ENCODE data around the gene SND1. TPM values are rescaled to one million over a fixed set of nuclear protein-coding genes. Genes with fewer than 3 reads are reported as not detected.
"Not testable (repeated sequence)": the region's sequence is repeated elsewhere in the genome, so short reads cannot be mapped to it uniquely, and the experiment has no call there.

Gene SND1
- total RNA-seq, 1 donor from 2014 or later: 232 TPM

DNA sequence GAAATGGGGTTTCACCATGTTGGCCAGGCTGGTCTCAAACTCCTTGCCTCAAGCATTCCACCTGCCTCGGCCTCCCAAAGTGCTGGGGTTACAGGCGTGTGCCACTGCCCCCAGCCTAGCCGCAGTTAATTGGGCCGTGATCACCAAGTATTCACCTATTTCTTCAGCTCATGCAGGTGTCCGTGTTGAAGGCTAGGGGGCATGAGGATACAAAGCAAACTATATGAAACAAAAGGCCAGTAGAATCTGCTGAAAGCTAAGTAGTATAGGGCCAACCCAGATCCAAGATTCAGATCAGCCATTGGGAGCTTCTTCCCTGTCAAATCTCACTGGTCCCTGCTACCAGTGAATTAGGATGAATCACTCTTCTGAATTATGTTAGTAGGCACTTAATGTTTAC, 305.9 kb downstream of the SND1 start:
- Histone ChIP-seq H3K36me3 (ENCODE audit: control insufficient read depth, insufficient read depth, low read length) (no peaks in the 10 kb centered on the region), H3K27me3 (ENCODE audit: control insufficient read depth, insufficient read depth, low read length) (no peaks in the 10 kb centered on the region), H3K4me3 (ENCODE audit: low read depth, low read length) (no peak overlapping the region)
- TF ChIP-seq CTCF (IDR thresholded peaks at IDR 0.05; ENCODE audit: insufficient read depth, low read length, severe bottlenecking): no peak
- no peak for DNase-seq (ENCODE audit: low read depth)
- FAIRE-seq: no peak

DNA sequence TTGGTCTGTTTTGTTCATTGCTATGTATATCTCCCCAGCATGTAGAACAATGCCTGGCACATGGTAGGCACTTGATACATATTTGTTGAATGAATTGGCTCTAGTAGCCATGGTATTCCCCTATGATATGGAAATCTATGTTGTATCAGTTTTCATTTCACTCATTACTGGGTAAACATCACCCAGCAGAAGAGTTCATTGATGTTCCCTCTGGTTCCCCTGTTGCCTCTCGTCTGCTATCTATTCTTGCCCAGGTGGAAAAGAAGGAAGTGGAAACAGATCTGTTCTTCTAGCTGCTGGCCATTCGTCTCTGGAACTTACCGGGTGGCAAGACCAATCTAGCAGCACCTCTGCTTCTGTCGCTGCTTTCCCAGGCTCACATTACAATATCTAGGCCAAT, 307.8 kb downstream of the SND1 start:
- no peak for TF ChIP-seq CTCF (IDR thresholded peaks at IDR 0.05; ENCODE audit: insufficient read depth, low read length, severe bottlenecking)
- Histone ChIP-seq H3K36me3 (ENCODE audit: control insufficient read depth, insufficient read depth, low read length) (no peaks in the 10 kb centered on the region), H3K4me3 (ENCODE audit: low read depth, low read length) (no peak overlapping the region), H3K27me3 (ENCODE audit: control insufficient read depth, insufficient read depth, low read length) (no peaks in the 10 kb centered on the region)
- DNase-seq (ENCODE audit: low read depth) (no peak), FAIRE-seq (no peak)

GRCh38 chr7:127961786-127962453, 309.9 kb downstream of the SND1 start:
- DNase-seq (ENCODE audit: low read depth): no peak
- no peak for FAIRE-seq

DNA sequence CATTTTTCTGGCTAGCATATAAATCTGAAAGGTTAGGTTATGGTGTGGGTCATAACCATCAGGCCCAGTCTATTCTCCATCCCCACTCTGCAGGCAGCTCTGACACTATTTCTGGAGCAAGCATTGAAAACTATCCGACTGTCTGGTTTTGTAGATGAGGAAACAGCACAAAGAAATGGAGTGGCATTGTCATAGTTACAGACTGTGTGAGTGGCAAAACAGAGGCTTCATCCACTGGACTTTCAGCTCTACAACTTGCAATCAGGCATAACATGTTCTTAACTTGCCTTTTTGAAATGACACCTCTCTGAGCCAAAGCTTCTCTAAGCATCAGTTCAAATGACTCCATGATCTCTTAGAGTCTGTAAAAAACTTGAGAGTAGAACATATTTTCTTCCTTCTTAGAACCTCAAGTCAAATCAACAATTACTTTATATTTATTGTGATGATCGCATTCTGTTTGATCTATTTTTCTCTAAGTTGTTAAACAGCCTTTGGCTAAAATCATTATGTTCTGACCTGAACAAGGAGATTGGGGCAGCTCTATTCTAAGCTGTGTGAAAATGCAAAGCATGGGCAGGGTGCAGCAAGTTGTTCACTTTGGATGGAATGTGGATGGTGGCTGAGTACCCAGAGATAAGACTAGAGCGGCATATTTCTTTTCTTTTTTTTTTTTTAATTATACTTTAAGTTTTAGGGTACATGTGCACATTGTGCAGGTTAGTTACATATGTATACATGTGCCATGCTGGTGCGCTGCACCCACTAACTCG, 310.8 kb downstream of the SND1 start:
- peaks cover 1% of the 10 kb centered on the region for H3K36me3 ChIP-seq (ENCODE audit: control insufficient read depth, insufficient read depth, low read length)
- H3K27me3 ChIP-seq (ENCODE audit: control insufficient read depth, insufficient read depth, low read length): no peaks in the 10 kb centered on the region
- no peak for DNase-seq (ENCODE audit: low read depth)
- H3K4me3 ChIP-seq (ENCODE audit: low read depth, low read length): no peak overlapping the region
- no peak for TF ChIP-seq CTCF (IDR thresholded peaks at IDR 0.05; ENCODE audit: insufficient read depth, low read length, severe bottlenecking)
- no peak for FAIRE-seq

More at GRCh38 chr7:127961786-127962453, 309.9 kb downstream of the SND1 start:
- Histone ChIP-seq H3K4me3 (ENCODE audit: low read depth, low read length) (no peak overlapping the region), H3K27me3 (ENCODE audit: control insufficient read depth, insufficient read depth, low read length) (no peaks in the 10 kb centered on the region), H3K36me3 (ENCODE audit: control insufficient read depth, insufficient read depth, low read length) (no peaks in the 10 kb centered on the region)
- no peak for TF ChIP-seq CTCF (IDR thresholded peaks at IDR 0.05; ENCODE audit: insufficient read depth, low read length, severe bottlenecking)

DNA sequence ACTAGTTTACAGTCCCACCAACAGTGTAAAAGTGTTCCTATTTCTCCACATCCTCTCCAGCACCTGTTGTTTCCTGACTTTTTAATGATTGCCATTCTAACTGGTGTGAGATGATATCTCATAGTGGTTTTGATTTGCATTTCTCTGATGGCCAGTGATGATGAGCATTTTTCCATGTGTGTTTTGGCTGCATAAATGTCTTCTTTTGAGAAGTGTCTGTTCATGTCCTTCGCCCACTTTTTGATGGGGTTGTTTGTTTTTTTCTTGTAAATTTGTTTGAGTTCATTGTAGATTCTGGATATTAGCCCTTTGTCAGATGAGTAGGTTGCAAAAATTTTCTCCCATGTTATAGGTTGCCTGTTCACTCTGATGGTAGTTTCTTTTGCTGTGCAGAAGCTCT, 311.9 kb downstream of the SND1 start:
- not testable (repeated sequence) for FAIRE-seq; DNase-seq (ENCODE audit: low read depth); H3K36me3 ChIP-seq (ENCODE audit: control insufficient read depth, insufficient read depth, low read length); H3K4me3 ChIP-seq (ENCODE audit: low read depth, low read length); H3K27me3 ChIP-seq (ENCODE audit: control insufficient read depth, insufficient read depth, low read length)

DNA sequence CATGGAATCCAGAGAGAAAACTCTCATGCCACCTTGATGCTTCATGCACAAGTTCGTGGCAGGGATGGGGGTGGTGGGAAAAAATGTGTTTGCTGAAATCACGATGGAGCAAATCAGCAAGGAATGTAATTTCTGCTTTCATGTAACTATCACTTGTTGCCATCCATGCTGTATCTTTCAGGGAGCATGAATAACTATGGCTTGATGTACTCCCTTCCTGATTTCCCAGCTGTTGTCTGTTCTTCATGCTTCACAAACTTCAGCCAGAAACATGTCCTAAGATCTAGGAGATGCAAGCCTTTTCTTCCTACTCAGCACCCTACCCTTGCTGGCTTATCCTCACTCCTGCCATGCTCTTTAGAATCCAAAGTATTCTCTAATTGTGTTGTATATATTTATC, 315.3 kb downstream of the SND1 start:
- FAIRE-seq (no peak), DNase-seq (ENCODE audit: low read depth) (no peak)
- H3K36me3 ChIP-seq (ENCODE audit: control insufficient read depth, insufficient read depth, low read length): peaks cover 1% of the 10 kb centered on the region
- H3K27me3 ChIP-seq (ENCODE audit: control insufficient read depth, insufficient read depth, low read length): no peaks in the 10 kb centered on the region
- H3K4me3 ChIP-seq (ENCODE audit: low read depth, low read length): no peak overlapping the region
- no peak for TF ChIP-seq CTCF (IDR thresholded peaks at IDR 0.05; ENCODE audit: insufficient read depth, low read length, severe bottlenecking)

Data from bronchial epithelial cell (primary cell).